ENCODE measurements around the gene CXCL3.
A peak's percentile ranks its signal among the peaks of the same experiment; 100 is the strongest.

CXCL3 gene

DNA sequence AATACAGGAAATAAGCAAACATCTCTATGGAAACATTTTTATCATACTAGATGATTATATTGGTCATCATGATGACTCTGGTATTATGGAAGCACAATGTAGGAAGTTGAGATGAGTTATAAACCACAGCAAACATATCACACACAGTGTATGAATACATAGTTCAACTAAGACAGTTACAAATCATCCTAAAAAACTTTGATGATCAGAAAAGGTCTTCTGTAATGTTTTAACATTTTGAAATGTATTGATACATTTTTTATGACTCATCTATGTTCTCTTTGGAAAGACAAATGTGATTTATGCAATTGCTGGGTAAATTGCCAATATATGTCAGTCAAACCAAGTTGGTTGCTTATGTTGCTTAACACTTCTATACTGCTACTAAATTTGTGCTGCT lies 4.8 kb downstream of the CXCL3 start:
- H3K9me3 ChIP-seq (ENCODE audit: control insufficient read depth, low read length) = no peaks in the 10 kb centered on the region
- no peaks in the 10 kb centered on the region for H3K27me3 ChIP-seq (replicated peaks; ENCODE audit: control insufficient read depth, insufficient read depth, low read length)
- no peak overlapping the region for H3K4me3 ChIP-seq (ENCODE audit: low read length)
- DNase-seq (ENCODE audit: low read depth) = peak; percentile 54
- H3K36me3 ChIP-seq (ENCODE audit: control insufficient read depth, insufficient read depth, low read length, severe bottlenecking) = no peaks in the 10 kb centered on the region
- H3K9ac ChIP-seq (ENCODE audit: low read length) = no peak overlapping the region
- H3K4me1 ChIP-seq (ENCODE audit: control insufficient read depth, insufficient read depth, low read length) = peaks cover 13% of the 10 kb centered on the region

DNA sequence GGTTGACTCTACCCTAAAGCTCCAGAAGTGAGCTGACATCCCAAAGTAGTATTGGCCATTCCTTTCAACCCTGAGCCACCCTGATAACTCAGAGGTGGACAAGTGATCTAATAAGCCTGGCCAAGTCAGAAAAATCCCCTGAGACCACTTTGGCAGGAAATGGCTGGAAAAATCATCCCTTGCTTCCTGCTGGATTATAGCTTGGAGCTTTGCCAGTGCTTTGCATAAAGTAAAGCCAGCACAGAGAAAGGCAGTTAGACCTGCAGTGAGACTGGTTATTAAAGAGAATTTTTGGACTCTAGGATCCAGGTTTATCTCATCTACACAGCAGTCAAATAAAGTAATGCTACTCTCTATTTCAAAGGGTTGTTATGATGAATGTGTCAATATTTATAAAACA lies 6.4 kb downstream of the CXCL3 start:
- DNase-seq (ENCODE audit: low read depth) = no peak
- H3K4me3 ChIP-seq (ENCODE audit: low read length) = no peak overlapping the region
- H3K9me3 ChIP-seq (ENCODE audit: control insufficient read depth, low read length) = no peaks in the 10 kb centered on the region
- peaks cover 13% of the 10 kb centered on the region for H3K4me1 ChIP-seq (ENCODE audit: control insufficient read depth, insufficient read depth, low read length)
- no peak overlapping the region for H3K9ac ChIP-seq (ENCODE audit: low read length)
- no peaks in the 10 kb centered on the region for H3K36me3 ChIP-seq (ENCODE audit: control insufficient read depth, insufficient read depth, low read length, severe bottlenecking)
- H3K27me3 ChIP-seq (replicated peaks; ENCODE audit: control insufficient read depth, insufficient read depth, low read length) = no peaks in the 10 kb centered on the region

DNA sequence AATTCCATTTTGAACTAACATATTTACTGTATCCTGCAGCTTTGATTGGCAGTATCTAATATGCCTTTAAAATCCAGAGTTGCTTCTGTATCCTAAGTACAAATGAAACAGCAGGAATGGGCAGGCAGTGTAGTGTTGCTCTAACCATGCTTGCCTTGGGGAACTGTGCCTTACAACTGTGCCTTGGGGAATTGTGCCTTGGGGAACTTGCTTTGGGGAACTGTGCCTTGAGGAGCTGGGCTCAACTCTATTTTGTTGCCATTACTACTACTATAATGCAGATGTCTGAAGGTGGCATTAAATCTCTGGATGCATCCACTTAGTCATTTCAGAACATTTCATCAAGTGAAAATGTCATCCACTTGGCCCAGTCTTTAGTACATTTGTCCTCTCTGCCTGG lies 6.9 kb downstream of the CXCL3 start:
- Histone ChIP-seq H3K4me3 (ENCODE audit: low read length) (no peak overlapping the region), H3K9me3 (ENCODE audit: control insufficient read depth, low read length) (no peaks in the 10 kb centered on the region), H3K27me3 (replicated peaks; ENCODE audit: control insufficient read depth, insufficient read depth, low read length) (no peaks in the 10 kb centered on the region), H3K4me1 (ENCODE audit: control insufficient read depth, insufficient read depth, low read length) (peaks cover 13% of the 10 kb centered on the region), H3K9ac (ENCODE audit: low read length) (no peak overlapping the region), H3K36me3 (ENCODE audit: control insufficient read depth, insufficient read depth, low read length, severe bottlenecking) (no peaks in the 10 kb centered on the region)
- DNase-seq (ENCODE audit: low read depth) = no peak

DNA sequence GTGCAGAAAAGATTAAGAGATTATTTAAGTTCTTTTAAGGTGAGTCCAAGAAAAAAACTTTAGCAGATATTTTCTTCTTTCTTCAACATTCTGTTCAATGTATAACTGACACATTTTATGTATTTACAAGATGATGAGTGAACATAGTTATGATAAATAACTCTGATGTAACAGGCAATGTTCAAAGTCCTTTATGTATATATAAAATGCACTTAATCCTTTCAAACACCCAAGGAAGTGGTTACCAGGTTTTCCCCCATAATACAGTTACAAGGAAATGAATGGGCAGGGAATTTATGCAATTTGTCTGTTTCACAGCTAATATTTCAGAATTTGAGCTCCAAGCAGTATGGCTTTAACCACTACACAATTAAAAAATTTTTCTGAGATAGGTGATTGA lies 8.2 kb downstream of the CXCL3 start:
- Histone ChIP-seq H3K9ac (ENCODE audit: low read length) (no peak overlapping the region), H3K9me3 (ENCODE audit: control insufficient read depth, low read length) (peaks cover 5% of the 10 kb centered on the region), H3K4me3 (ENCODE audit: low read length) (no peak overlapping the region), H3K4me1 (ENCODE audit: control insufficient read depth, insufficient read depth, low read length) (peaks cover 13% of the 10 kb centered on the region), H3K27me3 (replicated peaks; ENCODE audit: control insufficient read depth, insufficient read depth, low read length) (no peaks in the 10 kb centered on the region), H3K36me3 (ENCODE audit: control insufficient read depth, insufficient read depth, low read length, severe bottlenecking) (no peaks in the 10 kb centered on the region)
- DNase-seq (ENCODE audit: low read depth) = no peak

DNA sequence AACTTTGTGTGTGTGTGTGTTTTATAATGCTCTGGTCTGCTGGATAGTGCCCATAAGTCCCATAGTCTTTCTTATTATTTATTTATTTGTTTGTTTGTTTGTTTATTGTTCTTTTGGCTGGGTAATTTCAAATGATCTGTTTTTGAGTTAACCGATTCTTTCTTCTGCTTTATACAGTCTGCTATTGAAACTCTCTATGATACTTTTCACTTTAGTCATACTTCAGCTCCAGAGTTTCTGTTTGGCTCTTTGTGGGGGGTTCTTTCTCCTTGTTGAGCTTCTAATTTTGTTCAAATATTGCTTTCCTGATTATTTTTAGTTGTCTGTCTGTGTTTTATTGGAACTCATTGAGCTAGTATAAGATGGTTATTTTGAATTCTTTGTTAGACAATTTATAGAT lies 10.0 kb downstream of the CXCL3 start:
- Histone ChIP-seq H3K9ac (ENCODE audit: low read length) (no peak overlapping the region), H3K4me1 (ENCODE audit: control insufficient read depth, insufficient read depth, low read length) (peaks cover 6% of the 10 kb centered on the region), H3K9me3 (ENCODE audit: control insufficient read depth, low read length) (peaks cover 5% of the 10 kb centered on the region), H3K27me3 (replicated peaks; ENCODE audit: control insufficient read depth, insufficient read depth, low read length) (no peaks in the 10 kb centered on the region), H3K36me3 (ENCODE audit: control insufficient read depth, insufficient read depth, low read length, severe bottlenecking) (no peaks in the 10 kb centered on the region), H3K4me3 (ENCODE audit: low read length) (no peak overlapping the region)
- no peak for DNase-seq (ENCODE audit: low read depth)

DNA sequence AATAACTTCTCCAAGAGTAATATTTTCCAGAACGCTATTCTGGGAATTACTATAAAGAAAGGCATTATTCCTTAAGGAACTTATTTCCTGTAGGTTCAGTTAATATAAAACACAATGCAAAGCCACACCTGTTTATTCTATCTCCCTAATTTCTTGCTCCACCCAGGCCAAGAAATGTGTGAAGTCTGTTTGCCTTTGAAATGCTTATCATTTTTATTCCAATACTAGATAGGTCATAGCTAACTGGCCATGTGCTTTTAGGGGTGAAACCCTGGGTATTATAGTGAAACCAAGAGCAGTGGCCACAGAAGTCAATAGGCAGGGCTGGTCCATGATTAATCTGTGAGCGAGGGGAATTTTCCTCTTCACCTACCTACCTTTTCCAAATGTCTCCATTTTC lies 14.8 kb downstream of the CXCL3 start:
- Histone ChIP-seq H3K36me3 (ENCODE audit: control insufficient read depth, insufficient read depth, low read length, severe bottlenecking) (no peaks in the 10 kb centered on the region), H3K4me1 (ENCODE audit: control insufficient read depth, insufficient read depth, low read length) (no peaks in the 10 kb centered on the region), H3K9me3 (ENCODE audit: control insufficient read depth, low read length) (peaks cover 5% of the 10 kb centered on the region), H3K9ac (ENCODE audit: low read length) (no peak overlapping the region), H3K4me3 (ENCODE audit: low read length) (no peak overlapping the region), H3K27me3 (replicated peaks; ENCODE audit: control insufficient read depth, insufficient read depth, low read length) (no peaks in the 10 kb centered on the region)
- no peak for DNase-seq (ENCODE audit: low read depth)

DNA sequence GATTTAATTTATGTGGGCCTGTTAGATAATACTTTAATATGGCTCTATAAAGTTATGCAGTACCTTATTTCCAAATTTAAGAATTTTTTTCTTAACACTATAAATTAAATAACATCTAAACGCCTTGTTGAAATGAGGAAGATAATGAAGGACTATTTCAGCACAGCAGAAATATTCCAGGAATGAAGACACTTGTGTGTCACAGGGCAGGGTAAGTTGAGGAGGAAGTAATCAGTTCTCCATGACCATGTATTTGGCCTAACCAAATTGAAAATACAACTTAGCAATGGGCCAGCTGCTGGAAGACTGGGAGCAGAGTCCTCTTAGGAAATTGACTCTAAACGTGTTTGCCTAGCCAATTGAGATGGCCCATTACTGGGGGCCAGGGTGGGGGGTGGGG lies 16.9 kb downstream of the CXCL3 start:
- no peak for DNase-seq (ENCODE audit: low read depth)
- H3K36me3 ChIP-seq (ENCODE audit: control insufficient read depth, insufficient read depth, low read length, severe bottlenecking) = no peaks in the 10 kb centered on the region
- peaks cover 5% of the 10 kb centered on the region for H3K9me3 ChIP-seq (ENCODE audit: control insufficient read depth, low read length)
- H3K9ac ChIP-seq (ENCODE audit: low read length) = no peak overlapping the region
- no peaks in the 10 kb centered on the region for H3K4me1 ChIP-seq (ENCODE audit: control insufficient read depth, insufficient read depth, low read length)
- no peaks in the 10 kb centered on the region for H3K27me3 ChIP-seq (replicated peaks; ENCODE audit: control insufficient read depth, insufficient read depth, low read length)
- H3K4me3 ChIP-seq (ENCODE audit: low read length) = no peak overlapping the region

DNA sequence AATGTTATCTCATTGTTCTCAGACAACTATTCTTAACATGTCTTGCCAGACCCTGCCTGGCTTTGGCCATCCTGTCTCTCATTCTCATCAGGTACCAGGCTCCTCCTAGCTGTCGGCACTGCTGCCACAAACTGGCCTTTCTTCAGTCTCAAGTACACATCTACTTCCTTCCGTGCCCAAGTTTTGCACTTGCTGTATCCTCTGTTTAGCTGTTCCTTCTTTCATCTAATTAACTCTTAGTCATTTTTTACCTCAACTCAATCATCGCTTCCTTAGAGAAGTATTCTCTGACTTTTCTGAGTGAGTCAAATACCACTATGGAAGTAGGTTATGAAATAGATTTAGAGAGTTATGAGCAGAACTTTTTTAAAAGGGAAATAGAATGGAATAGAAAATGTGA lies 19.7 kb downstream of the CXCL3 start:
- no peak overlapping the region for H3K9ac ChIP-seq (ENCODE audit: low read length)
- H3K36me3 ChIP-seq (ENCODE audit: control insufficient read depth, insufficient read depth, low read length, severe bottlenecking) = no peaks in the 10 kb centered on the region
- H3K27me3 ChIP-seq (replicated peaks; ENCODE audit: control insufficient read depth, insufficient read depth, low read length) = no peaks in the 10 kb centered on the region
- H3K4me3 ChIP-seq (ENCODE audit: low read length) = no peak overlapping the region
- no peaks in the 10 kb centered on the region for H3K4me1 ChIP-seq (ENCODE audit: control insufficient read depth, insufficient read depth, low read length)
- DNase-seq (ENCODE audit: low read depth) = no peak
- no peaks in the 10 kb centered on the region for H3K9me3 ChIP-seq (ENCODE audit: control insufficient read depth, low read length)

DNA sequence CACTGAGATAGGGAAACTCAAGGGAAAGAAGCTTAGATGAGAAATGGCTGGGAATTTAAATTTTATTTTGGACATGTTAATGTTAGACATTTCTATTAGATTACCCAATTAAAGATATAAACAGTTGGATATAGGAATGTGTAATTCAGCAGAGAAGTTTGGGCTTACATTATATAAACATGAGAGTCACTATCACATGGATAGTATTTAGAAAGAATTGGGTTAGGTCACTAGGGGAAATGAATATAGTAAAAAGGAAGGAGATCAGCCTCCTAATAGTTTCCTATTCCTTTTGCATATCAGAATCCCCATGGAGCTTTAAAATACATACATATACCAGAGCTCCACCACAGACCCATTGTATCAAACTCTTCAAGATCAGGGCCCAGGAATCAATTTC lies 20.4 kb downstream of the CXCL3 start:
- Histone ChIP-seq H3K9ac (ENCODE audit: low read length) (no peak overlapping the region), H3K9me3 (ENCODE audit: control insufficient read depth, low read length) (no peaks in the 10 kb centered on the region), H3K4me1 (ENCODE audit: control insufficient read depth, insufficient read depth, low read length) (no peaks in the 10 kb centered on the region), H3K36me3 (ENCODE audit: control insufficient read depth, insufficient read depth, low read length, severe bottlenecking) (no peaks in the 10 kb centered on the region), H3K27me3 (replicated peaks; ENCODE audit: control insufficient read depth, insufficient read depth, low read length) (no peaks in the 10 kb centered on the region), H3K4me3 (ENCODE audit: low read length) (no peak overlapping the region)
- DNase-seq (ENCODE audit: low read depth) = no peak

DNA sequence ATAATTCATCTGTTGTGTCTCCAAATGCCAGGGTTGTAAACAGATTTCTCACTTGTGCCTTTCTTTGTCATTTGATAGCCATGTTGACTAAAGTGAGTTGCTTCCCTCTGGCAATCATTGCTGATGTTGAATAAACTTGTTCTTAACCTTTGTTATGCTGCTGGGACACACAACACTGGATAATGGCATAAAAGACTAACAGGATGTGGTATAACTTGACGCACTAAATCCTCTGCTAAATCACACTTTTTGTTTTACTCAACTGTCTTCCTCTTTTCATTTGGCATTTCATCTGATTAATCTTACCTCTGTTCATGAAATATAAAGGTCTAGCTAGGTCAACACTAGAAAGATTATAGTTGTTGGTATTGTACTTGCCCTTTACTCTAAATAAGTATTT lies 22.4 kb downstream of the CXCL3 start:
- Histone ChIP-seq H3K27me3 (replicated peaks; ENCODE audit: control insufficient read depth, insufficient read depth, low read length) (no peaks in the 10 kb centered on the region), H3K36me3 (ENCODE audit: control insufficient read depth, insufficient read depth, low read length, severe bottlenecking) (no peaks in the 10 kb centered on the region), H3K4me3 (ENCODE audit: low read length) (no peak overlapping the region), H3K9ac (ENCODE audit: low read length) (no peak overlapping the region), H3K9me3 (ENCODE audit: control insufficient read depth, low read length) (no peaks in the 10 kb centered on the region), H3K4me1 (ENCODE audit: control insufficient read depth, insufficient read depth, low read length) (no peaks in the 10 kb centered on the region)
- no peak for DNase-seq (ENCODE audit: low read depth)

DNA sequence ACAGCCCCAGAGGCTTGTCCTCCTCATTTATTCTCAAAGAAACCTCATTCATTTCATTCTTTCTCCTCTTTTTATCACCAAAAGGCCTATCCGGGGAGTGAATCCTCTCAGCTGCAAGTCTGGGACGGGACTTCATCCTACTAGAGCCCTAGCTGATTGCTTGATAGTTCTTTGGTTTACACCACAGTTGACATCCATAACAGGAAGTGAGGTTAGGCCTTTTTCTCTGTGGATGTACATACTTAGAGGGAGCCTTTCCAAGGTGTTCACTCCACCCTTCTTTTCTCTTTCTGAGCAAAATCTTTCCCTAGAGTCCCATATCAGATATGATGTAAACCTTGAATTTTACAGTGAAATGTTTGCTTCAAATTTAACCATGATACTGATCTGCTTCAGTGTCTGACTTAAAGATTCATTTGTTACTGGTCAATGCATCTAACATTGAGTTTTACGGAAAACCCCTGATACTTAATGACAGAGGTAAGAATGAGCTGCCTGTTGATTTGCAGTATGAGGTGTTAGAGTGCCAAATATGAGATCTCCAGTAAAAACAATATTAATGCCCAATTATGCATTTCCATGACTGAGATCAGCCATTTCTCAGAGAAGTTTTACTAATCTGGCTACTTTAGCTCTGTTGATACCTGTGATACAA lies 23.2 kb downstream of the CXCL3 start:
- no peak for DNase-seq (ENCODE audit: low read depth)
- Histone ChIP-seq H3K4me3 (ENCODE audit: low read length) (no peak overlapping the region), H3K4me1 (ENCODE audit: control insufficient read depth, insufficient read depth, low read length) (no peaks in the 10 kb centered on the region), H3K9me3 (ENCODE audit: control insufficient read depth, low read length) (no peaks in the 10 kb centered on the region), H3K36me3 (ENCODE audit: control insufficient read depth, insufficient read depth, low read length, severe bottlenecking) (no peaks in the 10 kb centered on the region), H3K27me3 (replicated peaks; ENCODE audit: control insufficient read depth, insufficient read depth, low read length) (no peaks in the 10 kb centered on the region), H3K9ac (ENCODE audit: low read length) (no peak overlapping the region)

DNA sequence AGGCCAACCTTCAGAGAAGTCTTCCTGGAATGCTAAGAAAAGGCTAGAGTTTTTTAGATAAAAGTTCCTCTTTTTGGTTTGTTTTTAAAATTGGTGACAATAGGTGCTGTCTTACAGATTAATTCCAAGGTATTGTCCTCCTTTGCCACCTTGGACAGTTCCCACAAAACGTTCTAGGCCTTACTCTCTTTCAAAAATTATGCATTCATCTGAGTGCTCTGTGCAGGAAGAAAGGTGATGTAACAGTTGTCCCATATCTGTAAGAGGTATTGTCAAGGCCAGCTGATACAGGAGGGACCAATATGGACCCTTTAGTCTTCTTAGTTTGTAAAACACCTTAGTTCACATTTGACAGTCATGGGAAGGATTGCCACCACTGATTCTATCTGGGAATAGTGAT lies 24.2 kb downstream of the CXCL3 start:
- H3K36me3 ChIP-seq (ENCODE audit: control insufficient read depth, insufficient read depth, low read length, severe bottlenecking) = no peaks in the 10 kb centered on the region
- no peak for DNase-seq (ENCODE audit: low read depth)

More for the DNA sequence above, 24.2 kb downstream of the CXCL3 start:
- Histone ChIP-seq H3K9me3 (ENCODE audit: control insufficient read depth, low read length) (no peaks in the 10 kb centered on the region), H3K9ac (ENCODE audit: low read length) (no peak overlapping the region), H3K27me3 (replicated peaks; ENCODE audit: control insufficient read depth, insufficient read depth, low read length) (no peaks in the 10 kb centered on the region), H3K4me1 (ENCODE audit: control insufficient read depth, insufficient read depth, low read length) (peaks cover 6% of the 10 kb centered on the region), H3K4me3 (ENCODE audit: low read length) (no peak overlapping the region)

Data from adipocyte (in vitro differentiated cells).